ENCODE results near the gene CDKAL1.
"Not testable (repeated sequence)": the region's sequence is repeated elsewhere in the genome, so short reads cannot be mapped to it uniquely, and the experiment has no call there.

CDKAL1 gene

GRCh38 chr6:21085643-21086042 lies 551.4 kb downstream of the CDKAL1 start:
- DNase-seq: no peak

- DNase-seq: no peak
Measured at GRCh38 chr6:21087188-21087587, 552.9 kb downstream of the CDKAL1 start.

- no peak for DNase-seq
Measured at GRCh38 chr6:21091411-21091810, 557.2 kb downstream of the CDKAL1 start.

GRCh38 chr6:21092231-21092772 lies 558.0 kb downstream of the CDKAL1 start:
- not testable (repeated sequence) for DNase-seq

- DNase-seq: no peak
Measured at GRCh38 chr6:21095462-21095861, 561.2 kb downstream of the CDKAL1 start.

GRCh38 chr6:21098134-21098533 lies 563.9 kb downstream of the CDKAL1 start:
- DNase-seq: peak in 1 of 3 donors; percentile 8

GRCh38 chr6:21098744-21099143 lies 564.5 kb downstream of the CDKAL1 start:
- no peak for DNase-seq

- peak in 1 of 3 donors; percentile 6 for DNase-seq
Measured at GRCh38 chr6:21099338-21100314, 565.4 kb downstream of the CDKAL1 start.

GRCh38 chr6:21100991-21101390 lies 566.7 kb downstream of the CDKAL1 start:
- DNase-seq: no peak

- no peak for DNase-seq
Measured at GRCh38 chr6:21101694-21102093, 567.4 kb downstream of the CDKAL1 start.

- no peak for DNase-seq
Measured at GRCh38 chr6:21102201-21102600, 567.9 kb downstream of the CDKAL1 start.

GRCh38 chr6:21102624-21103023 lies 568.4 kb downstream of the CDKAL1 start:
- no peak for DNase-seq

GRCh38 chr6:21103626-21104224 lies 569.5 kb downstream of the CDKAL1 start:
- no peak for DNase-seq

GRCh38 chr6:21104288-21104687 lies 570.0 kb downstream of the CDKAL1 start:
- DNase-seq: no peak

GRCh38 chr6:21107796-21108195 lies 573.5 kb downstream of the CDKAL1 start:
- no peak for DNase-seq

GRCh38 chr6:21109391-21110178 lies 575.3 kb downstream of the CDKAL1 start:
- no peak for DNase-seq

GRCh38 chr6:21110684-21111083 lies 576.4 kb downstream of the CDKAL1 start:
- DNase-seq: no peak

GRCh38 chr6:21111093-21111725 lies 577.0 kb downstream of the CDKAL1 start:
- DNase-seq: no peak

- no peak for DNase-seq
Measured at GRCh38 chr6:21115111-21115510, 580.9 kb downstream of the CDKAL1 start.

- DNase-seq: peak; percentile 26 to 41 (median 38)
Measured at GRCh38 chr6:21116736-21117135, 582.5 kb downstream of the CDKAL1 start.

- no peak for DNase-seq
Measured at GRCh38 chr6:21118216-21118780, 584.0 kb downstream of the CDKAL1 start.

GRCh38 chr6:21121636-21122136 lies 587.4 kb downstream of the CDKAL1 start:
- no peak for DNase-seq
